ENCODE measurements around the gene RHOC.
"Not testable (repeated sequence)": the region's sequence is repeated elsewhere in the genome, so short reads cannot be mapped to it uniquely, and the experiment has no call there.

Gene RHOC

DNA sequence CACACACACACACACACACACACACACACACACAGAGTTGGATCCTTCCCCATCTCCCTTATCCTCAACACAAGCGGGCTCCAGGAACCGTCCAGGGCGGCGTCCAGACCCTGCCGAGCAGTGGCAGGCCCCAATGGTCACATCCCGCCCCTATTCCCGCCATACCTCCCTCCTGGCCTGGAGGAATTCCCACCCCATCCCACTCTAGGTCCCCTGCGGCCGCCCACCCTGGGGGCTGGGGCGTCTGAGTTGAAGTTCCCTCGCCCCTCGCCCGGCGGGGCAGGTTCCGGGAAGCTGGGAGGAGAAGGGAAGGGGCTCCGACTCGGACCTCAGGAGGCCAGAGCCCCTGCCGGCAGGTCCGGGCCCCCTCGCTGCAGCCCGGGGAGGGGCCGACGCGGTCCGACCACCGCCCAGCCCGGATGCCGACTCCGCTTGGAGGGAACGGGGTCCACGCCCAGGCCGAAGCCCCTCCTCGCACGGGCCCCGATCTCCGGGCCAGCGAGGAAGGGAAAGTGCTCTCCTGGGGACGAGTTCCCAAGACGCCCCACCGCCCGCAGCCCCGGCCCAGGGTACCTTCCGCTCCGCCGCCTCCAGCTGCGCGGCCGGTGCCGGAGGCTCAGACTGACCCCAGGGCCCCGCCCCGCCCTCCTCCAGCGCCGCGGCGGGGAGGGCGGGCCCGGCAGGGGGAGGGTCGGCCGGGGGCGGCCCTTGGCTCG, at the start of gene RHOC:
TSS of gene RHOC (minus strand) at position 623 of the 716 bp plus-strand sequence. CDS start 3,328 bp downstream, outside the sequence.
- DNase-seq: peak; percentile 62

DNA sequence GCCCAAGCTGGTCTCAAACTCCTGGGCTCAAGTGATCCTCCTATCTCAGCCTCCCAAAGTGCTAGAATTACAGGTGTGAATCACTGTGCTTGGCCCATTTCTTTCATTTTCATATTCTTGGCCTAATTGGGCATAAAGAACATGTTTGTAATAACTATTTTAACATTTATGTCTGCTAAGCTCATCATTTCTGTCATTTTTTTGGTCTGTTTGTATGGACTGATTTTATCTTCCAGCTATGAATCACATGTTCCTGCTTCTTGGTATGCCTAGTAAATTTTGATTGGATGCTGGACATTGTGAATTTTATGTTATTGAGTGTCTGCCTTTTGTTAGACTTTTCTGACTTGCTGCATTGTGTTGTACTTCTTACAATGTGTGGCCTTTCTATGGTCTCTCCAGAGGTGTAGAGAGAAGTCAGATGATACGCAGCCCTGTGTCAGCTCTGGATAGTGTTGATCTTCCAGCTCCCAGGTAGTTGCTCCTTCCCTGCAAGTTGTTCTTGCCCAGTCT, 47.2 kb upstream of the RHOC start:
- DNase-seq: no peak

DNA sequence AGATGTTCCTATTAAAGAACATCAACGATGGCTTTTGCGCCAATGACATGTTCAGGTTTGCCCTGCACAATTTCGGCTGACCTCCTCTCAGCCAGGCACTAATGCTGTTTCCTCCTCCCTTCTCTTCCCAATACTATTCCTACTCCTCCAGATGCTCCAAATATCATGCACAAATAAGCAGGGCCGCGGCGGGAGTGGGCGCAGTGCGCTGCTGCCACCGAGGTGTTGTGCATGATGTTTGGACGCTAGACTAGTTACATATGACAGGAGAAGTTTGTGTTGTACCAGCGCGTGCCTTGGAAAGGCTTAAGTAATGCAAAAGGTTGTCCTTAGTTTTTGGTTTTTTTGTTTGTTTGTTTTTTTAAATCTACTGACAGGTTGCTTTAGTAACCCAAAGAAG, 41.5 kb upstream of the RHOC start:
- DNase-seq: no peak

DNA sequence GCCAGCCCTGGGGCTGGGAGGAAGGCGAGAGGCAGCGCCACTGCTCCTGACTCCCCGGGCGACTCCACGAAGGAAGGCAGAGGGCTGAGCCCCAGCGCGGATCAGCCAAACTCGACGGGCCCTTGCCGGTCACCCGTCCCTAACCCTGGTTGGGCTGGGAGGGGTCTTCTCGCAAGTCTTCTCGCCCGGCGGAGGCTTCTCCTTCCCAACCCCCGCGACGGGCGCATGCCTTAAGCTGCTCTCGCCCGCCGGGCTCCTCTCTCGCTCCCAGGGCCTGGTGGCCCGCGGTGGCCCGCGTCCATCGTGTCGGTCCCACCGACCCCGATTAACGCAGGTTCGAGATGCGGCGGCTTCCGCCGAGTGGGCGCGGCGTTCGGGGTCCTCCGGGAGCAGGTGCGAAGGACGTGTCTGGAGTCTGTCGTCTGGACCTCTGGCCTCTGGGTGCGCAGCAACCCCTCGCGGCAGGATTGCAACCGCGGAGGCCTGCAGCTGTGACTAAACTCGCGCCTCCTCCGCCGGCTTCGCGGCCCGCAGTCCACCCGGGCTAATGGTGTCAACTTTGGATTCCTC, 37.2 kb upstream of the RHOC start:
- DNase-seq: no peak

DNA sequence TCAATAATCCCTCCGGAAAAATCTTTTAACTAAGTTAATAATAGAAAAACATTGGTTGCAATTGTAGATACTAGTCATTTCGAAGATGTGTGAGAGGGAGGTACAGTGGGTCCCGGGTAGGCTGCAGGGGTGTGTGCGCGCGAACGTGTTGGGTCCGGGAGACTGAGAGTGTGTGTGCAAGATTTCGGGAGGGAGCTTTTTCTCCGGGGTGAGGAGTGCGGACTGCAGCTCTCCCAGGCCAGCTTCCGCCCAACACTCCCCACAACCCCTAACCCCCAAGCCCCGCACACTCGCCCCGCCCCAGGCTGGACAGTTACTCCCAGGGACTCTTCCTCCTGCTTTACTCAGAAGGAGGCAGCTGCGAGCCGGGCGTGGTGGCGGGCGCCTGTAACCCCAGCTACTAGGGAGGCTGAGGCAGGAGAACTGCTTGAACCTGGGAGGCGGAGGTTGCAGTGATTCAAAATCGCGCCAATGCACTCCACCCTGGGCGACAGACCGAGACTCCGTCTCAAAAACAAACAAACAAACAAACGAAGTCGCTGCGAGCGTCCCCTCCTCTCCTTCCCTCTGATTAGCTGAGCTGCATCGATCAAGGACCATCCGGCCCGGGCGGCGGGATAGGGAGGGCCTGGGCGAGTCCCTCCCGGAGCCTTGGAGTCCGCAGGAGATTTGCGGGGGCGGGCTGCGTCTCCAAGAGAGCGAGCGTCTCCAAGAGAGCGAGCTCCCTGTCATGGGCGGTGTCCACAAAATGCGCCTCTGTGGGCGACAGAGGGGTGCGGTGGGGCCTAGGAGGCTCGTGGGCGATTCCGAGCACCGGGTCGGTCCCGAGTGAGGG, 36.5 kb upstream of the RHOC start:
- DNase-seq: no peak

DNA sequence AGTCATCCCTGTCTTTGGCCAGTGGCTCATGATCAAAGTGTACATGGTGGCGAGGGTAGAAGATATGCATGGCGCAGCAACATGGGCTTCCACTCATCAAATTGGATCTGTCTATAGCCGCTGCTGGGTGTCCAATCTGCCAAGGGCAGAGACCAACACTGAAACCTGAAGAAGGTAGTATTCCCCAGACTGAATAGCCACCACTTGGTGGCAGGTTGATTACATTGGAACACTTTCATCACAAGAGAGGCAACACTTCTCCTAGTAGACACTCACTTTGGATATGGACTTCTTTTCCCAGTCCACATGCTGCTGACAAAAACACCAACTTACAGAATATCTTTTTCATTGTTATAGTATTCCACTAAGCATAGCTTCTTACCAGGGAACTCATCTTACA, 30.6 kb upstream of the RHOC start:
- no peak for DNase-seq

DNA sequence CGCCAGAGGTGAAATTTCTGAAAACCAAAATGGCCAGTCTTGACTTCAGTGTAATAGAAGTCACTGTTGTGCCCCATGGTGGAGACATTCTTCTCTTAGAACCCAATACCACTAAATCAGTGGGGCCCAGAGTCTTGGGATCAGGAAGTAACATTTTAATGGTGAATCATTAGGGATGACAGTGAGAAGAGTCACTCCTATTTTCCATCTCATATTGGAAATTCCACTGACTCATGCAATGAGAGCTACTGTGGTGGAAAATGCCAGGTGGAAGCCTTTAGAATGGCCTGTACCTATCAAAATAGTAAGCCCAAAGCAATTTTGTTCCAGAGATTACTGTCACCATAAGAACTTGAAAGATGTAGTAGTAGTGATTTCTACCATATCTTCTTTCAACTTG, 28.8 kb upstream of the RHOC start:
- no peak for DNase-seq

DNA sequence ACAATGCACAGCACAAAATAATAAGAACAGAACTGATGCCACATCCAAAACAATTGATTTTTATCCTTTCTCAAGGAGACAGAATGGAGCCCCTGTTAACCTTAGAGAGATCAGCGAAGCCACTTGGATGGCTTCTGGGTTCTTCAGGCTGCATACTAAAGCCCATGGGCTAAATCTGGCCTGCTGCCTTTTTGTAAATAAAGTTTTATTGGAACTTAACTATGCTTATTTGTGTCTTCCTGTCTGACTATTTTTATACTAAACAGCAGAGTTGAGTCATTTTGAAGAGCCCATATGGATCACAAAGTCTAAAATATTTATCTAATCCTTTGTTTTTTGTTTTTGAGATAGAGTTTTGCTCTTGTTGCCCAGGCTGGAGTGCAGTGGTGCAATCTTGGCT, 24.5 kb upstream of the RHOC start:
- no peak for DNase-seq

DNA sequence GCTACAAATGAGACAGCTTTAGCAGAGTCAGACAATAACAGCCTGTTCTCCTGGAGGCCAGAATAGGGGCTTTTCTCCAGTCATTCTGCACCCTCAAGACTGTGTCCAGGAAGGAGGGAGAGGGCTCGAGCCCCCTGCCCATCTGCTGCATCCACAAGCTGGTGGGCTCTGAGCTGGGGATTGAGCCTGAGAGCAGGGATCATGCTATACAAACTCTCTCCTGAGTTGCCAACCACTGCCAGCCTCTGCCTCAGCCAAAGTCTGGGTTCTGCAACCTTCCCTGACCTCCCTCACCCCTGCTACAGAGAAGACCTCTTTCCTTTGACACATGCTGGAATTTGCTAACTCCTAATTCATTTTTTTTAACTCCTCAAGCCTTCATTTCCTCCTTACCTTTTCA, 23.0 kb upstream of the RHOC start:
- DNase-seq: no peak

DNA sequence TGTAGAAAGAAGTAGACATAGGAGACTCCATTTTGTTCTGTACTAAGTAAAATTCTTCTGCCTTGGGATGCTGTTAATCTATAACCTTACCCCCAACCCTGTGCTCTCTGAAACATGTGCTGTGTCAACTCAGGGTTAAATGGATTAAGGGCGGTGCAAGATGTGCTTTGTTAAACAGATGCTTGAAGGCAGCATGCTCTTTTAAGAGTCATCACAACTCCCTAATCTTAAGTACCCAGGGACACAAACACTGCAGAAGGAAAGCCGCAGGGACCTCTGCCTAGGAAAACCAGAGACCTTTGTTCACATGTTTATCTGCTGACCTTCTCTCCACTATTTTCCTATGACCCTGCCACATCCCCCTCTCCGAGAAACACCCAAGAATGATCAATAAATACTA, 22.1 kb upstream of the RHOC start:
- not testable (repeated sequence) for DNase-seq

DNA sequence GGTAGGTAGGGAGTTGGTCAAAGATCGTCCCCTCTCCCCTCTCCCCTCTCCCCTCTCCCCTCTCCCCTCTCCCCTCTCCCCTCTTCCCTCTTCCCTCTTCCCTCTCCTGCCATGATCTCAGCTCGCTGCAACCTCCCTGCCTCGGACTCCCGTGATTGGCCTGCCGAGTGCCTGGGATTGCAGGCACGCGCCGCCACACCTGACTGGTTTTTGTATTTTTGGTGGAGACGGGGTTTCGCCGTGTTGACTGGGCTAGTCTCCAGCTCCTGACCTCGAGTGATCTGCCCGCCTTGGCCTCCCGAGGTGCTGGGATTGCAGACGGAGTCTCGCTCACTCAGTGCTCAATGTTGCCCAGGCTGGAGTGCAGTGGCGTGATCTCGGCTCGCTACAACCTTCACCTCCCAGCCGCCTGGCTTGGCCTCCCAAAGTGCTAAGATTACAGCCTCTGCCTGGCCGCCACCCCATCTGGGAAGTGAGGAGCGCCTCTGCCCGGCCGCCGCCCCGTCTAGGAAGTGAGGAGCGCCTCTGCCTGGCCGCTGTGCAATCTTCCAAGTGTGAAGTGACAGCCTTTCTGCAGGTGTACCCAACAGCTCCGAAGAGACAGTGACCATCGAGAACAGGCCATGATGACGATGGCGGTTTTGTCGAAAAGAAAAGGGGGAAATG, 21.5 kb upstream of the RHOC start:
- not testable (repeated sequence) for DNase-seq

DNA sequence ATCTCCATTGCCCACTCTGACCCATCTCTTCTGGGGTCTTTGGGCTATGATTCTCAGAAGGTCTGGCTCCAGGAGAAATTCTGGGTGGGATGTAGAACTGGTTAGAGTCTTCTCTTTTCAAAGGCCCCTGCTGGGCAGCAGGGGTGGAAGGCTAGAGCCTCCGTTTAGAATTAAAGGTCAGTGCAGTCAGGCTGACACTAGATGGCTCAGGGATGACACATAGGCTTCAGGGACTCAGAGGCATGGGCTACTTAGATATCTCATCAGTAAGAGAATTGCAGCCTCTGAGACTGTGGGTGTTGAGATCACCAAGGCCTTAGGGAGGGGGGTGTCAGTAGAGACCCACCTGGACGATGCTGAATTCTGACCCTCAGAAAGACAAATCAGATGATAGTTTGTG, 20.8 kb upstream of the RHOC start:
- no peak for DNase-seq

DNA sequence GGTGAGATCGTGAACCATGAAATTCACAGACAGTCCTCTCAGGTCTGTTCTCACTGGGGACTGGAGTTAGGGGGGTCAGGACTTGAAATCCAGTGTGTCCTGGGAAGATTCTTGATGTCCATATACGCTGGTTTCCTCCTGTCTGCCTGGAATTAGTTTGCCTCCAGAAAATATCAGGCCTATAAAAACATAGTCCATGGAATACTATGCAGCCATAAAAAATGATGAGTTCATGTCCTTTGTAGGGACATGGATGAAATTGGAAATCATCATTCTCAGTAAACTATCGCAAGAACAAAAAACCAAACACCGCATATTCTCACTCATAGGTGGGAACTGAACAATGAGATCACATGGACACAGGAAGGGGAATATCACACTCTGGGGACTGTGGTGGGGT, 17.3 kb upstream of the RHOC start:
- DNase-seq: not testable (repeated sequence)

DNA sequence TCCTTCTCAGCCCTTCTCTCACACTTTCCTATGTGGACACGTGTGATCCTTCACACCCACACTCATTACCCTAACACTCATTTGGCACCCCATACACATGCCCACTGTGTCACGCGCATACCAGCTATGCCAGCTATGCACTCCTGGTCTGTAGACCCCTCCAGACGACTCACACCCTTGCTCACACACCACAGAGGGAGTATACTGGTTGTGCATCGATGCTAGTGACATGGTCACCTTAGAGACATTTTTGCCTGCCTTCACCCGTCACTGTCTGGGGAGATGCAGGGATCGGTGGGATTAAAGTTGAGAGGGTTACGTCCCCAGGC, 16.5 kb upstream of the RHOC start:
- DNase-seq: no peak

DNA sequence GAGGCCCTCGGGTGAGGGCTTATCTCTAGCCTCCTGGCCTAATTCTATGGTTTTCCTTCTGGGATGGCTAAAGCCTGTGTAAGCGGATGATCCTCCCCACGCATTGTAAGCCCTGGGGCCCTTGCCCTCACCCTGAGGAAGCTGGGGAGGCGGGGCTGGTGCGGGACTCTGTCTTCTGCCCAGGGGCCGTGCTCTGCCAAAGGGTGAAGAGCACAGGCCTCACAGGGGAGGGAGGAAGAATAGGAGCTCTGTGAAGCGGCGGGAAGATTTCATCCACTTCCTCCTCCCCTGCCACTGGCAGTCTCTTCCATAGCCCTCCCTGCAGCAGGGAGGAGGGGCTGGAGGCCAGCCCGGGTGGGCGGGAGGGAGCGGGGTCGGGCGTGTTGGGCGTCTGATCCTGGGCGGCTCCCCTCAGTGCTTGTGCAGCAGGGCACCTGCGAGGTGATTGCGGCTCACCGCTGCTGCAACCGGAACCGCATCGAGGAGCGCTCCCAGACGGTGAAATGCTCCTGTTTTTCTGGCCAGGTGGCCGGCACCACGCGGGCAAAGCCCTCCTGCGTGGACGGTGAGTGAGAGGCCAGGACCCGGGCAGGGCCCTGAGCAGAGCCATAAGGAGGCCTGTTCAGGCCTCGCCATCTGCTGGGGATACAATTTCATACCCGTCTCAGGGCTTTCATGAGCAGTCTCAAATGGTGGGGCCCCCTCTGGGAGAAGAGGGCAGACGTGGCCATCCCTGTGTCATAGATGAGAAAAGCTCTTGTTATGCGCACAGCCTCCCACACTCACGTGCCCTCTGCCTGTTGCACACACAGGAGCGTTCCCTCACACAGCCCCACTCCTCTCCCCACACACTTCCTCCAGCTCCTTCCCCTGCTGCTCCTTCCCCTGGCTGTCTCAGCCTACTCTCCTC, 15.9 kb upstream of the RHOC start:
- DNase-seq: no peak

DNA sequence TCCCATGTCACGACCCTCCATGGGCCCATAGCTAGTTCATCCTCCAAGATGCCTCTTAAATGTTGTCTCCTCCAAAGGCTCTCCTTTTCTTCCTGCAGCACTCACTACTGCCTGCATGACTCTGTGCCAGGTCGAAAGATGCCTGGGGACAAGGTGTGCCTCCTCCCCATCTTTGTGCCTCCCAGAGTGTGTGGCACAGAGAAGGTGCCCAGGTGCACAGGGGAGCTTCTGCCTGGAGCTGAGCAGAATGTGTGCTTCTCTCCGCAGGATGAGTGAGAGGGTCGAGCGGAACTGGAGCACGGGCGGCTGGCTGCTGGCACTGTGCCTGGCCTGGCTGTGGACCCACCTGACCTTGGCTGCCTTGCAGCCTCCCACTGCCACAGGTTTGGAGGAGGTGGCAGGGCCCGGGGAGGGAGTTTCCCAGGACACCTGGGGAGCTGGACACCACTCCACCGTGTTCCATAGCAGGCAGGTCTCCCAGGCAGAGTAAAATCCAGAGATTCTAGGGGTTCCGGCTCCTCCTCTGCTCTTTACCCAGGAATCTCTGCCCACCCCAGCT, 15.1 kb upstream of the RHOC start:
- DNase-seq: no peak

DNA sequence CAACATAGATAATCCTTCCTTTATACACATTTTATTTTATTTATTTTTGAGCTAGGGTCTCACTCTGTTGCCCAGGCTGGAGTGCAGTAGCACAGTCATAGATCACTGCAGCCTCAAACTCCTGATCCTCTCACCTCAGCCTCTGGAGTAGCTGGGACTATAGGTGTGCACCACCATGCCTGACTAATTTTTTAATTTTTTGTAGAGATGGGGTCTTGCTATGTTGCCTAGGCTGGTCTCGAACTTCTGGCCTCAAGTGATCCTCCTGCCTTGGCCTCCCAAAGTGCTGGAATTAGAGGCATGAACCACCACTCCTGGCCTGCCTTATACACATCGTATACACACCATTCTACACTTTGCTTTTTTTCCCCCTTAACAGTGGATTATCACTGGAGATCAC, 14.4 kb upstream of the RHOC start:
- not testable (repeated sequence) for DNase-seq

DNA sequence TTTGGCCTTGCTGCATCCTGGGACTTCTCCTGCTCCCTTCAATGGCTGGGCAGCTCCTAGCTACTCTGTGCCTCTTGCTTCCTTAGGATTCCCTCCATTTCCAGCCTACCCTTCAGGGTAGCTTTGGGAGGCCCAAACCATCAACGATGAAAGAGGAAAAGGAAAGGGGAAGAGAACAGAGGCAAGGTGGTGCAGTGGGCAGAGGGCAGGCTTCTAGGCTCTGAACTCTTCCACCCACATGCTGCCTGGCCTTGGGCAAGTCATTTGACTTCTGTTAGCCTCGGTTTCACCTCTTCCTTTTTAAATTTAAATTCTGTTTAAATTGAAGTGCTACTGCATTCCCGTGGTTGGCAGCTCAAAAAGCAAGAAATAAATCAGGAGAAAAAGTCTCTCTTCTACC, 13.9 kb upstream of the RHOC start:
- no peak for DNase-seq

DNA sequence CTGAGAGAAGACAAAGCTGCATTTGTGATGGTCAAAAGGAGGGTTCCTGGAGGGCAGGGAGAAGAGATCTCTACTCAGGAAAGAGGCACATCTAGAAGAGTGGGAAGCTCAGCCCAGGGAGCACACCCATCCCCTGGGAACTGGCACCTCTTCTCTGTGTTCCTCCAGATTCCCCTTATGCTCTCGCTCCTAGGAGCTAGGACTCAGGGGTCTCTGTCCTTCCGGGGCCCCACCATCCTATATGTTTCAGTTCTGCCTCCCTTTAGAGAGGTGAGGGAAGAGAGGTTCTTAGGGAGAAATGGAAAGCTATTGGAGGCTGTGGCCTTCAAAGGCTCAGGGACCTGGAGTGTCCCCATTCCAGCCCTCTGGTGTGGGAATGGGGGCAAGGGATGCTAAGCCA, 12.8 kb upstream of the RHOC start:
- no peak for DNase-seq

DNA sequence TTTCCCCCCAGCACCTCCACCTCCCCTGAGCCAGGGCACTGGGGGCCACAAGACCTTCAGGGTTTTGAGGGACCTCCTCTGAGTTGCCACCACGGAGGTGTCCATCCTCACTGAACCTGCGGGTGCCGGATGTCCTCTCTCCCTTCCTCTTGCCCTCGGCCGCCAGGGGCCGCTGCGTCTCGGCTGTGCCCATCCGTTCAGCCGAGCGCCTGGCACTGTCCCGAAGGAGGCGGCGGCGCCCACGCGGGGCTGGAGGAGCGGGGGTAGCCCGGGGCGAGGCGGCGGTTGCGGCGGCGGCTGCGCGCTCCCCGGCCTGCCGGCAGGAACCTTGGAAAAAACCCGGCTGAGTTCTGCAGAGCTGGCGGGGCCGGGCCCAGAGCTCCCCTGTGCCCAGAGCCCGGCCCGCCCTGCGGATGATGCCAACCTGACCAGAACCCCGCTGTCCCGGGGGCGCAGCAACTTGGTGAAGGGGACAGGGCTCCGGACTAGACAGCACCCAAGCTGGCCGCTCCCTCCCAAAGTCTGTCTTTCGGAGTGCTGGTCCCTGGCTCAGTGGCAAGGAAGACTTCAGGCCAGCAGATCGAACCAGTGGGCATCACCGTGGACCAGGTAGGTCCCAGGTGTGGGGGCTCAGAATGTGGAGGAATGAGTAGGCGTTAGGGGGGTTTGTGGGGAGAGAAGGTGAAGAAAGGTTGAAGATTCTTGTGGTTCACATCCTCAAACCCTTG, 11.9 kb upstream of the RHOC start:
- peak; percentile 86 for DNase-seq

DNA sequence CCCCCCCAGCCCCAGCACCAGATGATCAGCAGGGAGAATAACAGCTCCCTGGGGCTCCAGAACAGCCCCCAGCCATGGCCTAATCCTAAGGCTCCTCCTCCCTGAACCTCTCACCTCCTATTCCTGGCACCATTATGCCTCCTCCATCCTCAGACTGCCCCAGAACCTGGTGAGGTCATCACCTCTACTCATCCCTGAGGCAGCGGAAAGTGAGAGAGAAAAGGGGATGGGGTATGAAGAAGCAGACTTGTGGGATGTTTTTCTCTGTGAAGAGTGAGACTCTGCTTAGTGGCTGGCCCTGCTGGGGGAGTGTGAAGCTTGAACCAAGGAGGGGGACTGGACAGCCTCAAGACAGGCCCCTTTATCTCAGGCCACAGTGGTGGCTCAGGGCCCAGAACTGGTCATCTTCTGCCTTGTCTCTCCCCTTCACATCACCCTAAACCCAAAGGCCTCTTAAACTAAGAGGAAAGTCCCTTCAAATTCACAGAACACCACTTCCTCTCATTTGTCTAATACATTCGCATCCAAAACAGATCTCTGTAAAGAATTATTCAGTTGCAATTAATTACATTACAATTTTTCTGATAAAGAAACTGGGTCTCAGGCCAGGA, 10.4 kb upstream of the RHOC start:
- DNase-seq: no peak

Measured in stimulated activated CD8-positive, alpha-beta memory T cell treated with anti-CD3 and anti-CD28 coated beads, Interleukin-4, amount 100 ng/mL, for 48 hours (primary cell).